HG03469 (cell line): ENCODE results near the gene CDHR3.
A peak's percentile ranks its signal among the peaks of the same experiment; 100 is the strongest.

Experiments used
- ATAC-seq: cut with Tn5 transposase; IDR thresholded peaks from one replicate; pipeline ENCODE4 v1.9.1; 2021; ENCODE audit warnings: mild to moderate bottlenecking, moderate library complexity, moderate number of reproducible peaks; ENCODE audit not compliant: unreplicated experiment

Gene CDHR3

DNA sequence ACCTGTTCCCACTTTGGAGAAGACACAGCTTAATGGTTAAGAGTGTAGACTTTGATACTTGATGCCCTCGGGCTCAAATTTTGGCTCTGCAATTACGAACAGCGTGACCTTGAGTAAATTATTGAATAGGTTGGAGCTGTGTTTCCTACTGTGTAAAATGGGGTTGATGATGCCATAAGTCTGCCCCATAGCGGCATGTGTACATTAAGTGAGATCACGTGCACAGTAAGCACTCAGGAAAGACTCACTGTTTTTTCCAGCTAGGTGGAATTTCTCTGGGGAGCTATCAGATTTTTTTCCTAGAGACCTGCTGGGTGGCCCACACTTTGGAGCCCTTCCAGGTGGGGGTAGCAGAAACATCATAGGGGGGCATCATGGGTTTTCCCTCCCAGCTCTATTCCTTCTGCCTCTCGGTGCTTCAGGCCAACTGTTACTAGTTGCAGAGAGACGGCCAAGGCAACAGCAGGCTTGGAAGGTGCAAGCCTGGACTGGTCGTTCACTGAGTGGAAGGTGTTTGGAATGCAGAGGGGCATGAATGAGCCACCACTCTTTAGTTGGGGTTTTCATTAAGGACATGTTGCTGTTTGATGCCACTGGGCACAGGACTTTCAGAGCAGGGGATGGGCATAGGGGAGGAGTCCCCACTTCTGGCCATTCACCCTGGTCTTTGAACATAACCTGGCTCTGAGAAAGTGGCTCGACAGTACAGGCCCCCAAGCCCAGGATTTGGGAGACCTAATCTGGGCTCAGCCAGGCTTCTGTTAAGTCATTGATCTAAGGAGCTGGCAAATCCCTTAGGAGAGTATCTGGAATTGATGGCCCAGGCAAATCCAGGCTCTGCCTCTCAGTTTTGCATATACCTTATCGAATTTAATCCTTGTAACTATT lies 85.0 kb downstream of the CDHR3 start:
- no peak for ATAC-seq

DNA sequence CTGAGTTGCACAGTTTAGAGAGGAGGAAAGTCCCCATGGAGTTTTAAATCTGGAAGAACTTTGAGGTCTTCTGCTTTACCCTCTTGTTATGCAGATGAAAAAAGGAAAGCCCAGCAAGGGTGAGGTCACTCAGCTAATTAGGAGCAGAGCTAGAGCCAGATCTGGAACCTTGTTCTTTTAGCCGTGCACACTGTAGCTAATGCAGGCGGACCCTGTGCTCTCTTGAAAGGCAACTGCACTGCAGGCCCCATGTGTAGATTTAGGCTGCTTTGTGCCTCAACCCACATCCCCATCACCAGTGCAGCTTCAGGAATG lies 85.6 kb downstream of the CDHR3 start:
- no peak for ATAC-seq

DNA sequence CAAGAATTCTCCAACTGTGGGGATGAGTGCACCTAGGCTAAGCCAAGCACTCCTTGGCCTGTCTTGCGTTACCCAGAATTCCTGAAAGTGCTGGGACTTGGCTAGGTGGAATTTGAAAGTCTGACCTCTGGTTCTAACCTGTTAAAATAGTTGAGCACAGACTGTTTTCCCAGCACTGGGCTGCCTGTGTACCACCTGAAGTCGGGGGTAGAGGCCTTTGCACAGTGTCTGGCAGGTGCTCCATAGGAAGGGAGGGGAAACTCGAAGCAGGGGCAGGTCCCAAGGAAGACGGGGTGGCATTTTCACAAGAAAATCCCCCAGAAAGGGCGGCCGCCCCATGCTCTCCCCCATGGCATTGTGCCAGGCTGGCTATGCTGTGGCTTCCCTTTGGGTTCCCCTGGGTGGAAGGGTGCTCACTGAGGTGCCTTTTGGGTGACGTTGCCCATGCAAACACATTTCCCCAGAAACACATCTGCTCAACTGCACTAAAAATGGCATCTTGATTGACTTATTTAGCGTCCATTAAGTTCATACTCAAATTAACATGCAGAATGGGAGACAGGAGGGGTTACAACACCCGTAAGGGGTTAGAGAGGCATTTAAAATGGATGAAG lies 86.2 kb downstream of the CDHR3 start:
- no peak for ATAC-seq

DNA sequence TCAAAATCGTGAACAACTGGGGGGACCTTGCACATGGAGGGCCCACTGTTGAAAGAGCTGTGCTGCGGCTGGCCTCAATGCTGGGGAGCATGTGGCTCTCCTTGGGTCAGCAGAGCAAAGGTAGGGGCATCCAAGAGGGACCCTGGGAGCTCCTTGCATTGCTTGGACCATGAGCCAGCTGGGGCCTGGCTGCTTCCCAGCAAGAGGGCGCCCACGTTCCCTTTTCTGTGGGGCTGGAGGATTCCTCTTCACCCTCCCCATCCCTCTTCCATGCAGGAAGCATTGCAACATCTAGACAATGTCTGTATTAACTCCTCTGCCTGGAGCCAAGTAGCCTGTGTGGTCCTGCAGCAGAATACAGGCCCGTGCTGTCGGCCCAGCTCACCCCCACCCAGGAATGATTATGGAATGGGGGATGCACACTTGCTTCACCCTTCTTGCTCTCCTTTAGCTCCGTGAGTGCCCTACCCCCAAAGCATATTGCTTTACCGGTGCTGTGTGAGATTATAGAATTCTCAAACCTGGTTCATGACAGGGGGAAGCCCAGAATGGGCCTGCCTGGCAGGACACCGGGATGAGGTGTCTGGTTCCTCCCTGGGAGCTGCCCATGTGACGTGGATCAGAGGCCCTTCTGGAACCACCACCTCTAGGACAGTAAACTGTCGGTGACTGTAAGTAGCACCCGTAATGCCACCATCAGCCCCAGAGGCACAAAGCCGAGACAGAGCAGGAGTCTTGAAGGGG lies 87.1 kb downstream of the CDHR3 start:
- ATAC-seq: no peak

DNA sequence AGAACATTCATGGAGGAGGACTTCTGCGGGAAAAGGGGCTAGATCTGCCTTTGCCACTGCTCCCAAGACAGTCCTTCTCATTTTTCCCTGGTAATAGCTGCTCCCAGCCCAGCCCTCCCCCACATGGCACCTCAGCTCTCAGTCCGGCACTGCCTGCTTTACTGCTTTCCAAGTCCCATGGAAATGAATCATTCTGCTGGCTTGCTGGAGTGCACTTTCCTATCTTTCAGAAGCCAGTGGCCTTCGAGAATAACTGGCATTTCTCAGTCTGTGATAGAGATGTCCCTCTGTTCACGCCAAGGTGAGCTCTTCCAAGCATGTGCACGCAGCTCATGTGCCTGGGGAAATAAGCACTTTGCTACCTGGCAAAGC lies 87.7 kb downstream of the CDHR3 start:
- no peak for ATAC-seq

DNA sequence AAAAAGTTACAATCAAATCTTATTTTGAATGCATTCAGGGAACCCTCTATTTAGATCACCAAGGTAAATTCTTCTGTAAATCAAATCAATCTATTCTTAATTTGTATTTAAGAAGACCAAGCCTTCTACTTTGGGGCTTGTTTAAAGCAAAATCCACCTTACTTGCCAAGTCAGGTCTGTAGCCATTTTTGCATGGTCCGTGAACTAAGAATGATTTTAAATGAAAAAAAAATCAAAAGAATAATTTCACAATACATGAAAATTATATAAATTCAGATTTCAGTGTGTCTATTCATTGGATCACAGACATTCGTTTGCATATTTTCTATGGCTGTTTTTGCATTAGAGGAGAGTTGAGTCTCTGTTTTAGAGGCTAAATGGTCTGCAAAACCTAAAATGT lies 89.6 kb downstream of the CDHR3 start:
- no peak for ATAC-seq

DNA sequence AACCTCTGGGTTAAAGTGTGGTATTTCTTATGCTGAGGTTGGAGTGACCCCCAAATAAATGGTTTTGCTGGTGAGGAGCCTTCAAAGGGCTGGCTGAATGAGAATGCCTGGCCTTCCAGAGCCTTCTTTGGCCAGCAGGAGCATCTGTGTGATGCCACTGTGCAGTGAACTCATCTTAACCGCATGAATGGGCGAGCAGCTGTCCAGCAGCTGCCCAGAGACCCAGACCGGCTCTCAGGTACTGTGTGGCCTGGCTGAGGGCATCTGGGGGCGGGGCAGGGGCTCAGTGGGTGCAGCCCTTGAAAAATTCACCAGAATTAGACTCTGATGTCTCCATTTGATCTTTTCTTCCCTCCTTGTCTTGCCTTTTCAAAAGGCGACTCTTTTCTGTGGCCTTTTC lies 90.0 kb downstream of the CDHR3 start:
- ATAC-seq: no peak

DNA sequence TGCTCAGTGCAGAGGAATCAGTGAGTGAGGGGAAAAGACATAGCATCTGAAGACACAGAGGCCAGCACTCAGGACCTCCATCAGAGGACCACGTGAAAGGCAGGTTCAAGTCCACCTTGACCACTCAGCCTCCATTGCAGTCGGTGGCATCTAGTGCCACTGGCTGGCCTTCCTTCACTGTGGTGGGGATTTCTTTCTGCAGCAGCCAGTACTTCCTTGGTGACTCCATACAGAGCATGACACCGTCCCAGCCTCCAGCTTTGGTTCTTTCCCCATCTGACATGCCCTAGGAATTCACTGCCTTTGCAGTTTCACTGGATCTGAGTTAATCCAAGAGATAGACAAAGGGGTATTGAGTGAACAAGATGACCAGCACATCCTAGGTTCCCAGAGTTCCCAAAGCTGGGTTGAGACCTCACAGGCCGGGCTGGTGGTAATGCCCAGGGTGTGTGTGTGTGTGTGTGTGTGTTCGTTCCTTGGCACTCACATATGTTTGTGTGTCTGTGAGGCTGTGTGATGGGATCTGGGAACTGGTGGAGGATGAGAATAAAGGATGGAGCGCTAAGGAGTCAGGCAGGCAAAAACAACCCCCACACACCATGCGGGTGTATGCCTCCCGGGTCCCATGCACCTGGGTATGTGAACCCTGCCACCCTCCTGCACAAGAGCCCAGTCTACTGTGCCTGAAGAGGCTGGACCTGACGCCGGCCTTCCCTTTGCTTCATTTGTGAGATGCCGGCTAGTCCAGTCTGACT lies 91.3 kb downstream of the CDHR3 start:
- no peak for ATAC-seq

DNA sequence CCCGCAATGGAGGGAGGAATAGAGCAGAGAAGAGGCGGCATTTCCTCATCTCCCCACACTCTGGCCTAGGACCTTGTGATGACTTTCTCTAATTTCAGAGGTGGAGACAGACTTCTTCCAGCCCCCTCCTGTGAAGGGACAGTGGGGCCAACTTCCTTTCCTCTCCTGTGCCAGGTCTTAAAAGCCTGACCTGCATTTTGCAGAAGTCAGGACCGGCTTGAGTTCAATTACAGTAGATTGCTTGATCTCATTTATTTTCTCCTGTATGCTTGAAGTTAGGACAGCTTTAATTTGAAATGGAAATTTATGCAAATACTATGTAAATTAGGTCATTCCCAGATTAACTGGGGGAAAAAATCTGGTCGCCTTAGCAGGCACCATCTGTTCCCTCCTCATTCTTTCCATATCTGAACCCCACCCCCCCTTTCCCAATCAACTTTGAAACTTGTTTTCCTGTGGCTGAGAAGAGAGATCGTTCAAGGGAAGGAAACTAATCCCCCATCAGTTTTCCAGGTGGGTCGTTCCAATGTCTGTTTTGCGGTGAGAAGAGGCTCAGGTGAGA lies 92.0 kb downstream of the CDHR3 start:
- no peak for ATAC-seq

DNA sequence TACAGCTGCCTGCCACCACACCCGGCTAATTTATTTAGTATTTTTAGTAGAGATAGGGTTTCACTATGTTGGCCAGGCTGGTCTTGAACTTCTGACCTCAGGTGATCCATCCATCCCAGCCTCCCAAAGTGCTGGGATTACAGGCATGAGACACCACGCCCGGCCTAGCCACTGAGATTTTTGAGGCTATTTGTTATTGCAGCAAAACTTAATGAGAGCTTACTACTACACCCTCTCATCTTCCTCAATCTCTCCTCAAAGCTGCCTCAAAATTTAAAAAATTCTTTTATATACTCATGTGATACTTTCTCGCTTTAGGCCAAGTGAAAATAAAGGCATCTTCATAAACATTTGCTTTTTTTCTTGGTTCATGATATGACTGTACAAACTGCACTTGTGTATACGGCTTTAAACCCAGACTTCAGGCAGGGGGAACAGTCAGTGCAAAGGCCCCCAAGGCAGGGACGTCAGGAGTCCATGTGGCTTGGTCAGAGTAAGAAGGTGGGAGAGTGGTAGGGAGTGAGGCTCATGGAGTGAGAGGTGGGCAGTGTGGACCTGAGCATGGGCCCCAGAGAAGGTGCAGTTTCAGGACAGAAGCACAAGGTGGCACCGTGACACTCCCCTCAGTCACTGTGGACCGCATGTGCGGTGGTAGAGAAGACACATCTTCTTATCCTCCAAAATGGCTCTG lies 93.6 kb downstream of the CDHR3 start:
- ATAC-seq: peak; percentile 26

DNA sequence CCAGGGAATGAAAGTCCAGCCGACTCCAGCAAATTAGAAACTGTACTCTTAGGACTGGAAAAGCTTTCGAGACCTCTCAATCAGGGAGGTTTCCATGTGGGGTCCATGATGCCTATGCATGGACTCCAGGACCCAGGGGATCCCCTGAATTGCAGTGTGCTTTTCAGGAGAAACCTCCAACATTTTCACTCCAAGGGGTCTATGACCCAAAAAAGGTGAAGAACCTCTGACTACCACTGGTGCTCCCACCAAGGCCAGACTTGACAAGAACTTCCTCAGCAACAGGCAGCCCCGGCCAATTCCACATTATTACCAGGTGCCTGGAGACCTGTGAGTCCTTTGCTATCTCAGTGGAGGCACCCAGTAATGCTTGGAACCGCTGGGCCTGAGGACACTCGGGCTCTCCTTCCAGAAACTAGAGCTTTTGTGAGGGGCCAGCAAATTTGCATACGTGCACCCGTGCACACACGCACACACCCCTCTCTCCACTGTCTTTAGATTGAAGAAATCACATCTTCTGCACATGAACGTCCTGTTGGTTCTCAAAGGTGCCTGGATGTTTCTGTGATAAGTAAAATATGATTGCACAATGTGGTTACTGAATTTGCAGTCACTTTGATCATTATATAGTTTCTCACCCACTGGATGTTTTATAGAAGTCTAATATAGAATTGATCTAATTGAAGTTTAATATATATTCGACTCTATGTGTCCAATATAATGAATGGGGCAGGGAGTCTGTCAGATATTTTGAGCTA lies 94.3 kb downstream of the CDHR3 start:
- no peak for ATAC-seq

DNA sequence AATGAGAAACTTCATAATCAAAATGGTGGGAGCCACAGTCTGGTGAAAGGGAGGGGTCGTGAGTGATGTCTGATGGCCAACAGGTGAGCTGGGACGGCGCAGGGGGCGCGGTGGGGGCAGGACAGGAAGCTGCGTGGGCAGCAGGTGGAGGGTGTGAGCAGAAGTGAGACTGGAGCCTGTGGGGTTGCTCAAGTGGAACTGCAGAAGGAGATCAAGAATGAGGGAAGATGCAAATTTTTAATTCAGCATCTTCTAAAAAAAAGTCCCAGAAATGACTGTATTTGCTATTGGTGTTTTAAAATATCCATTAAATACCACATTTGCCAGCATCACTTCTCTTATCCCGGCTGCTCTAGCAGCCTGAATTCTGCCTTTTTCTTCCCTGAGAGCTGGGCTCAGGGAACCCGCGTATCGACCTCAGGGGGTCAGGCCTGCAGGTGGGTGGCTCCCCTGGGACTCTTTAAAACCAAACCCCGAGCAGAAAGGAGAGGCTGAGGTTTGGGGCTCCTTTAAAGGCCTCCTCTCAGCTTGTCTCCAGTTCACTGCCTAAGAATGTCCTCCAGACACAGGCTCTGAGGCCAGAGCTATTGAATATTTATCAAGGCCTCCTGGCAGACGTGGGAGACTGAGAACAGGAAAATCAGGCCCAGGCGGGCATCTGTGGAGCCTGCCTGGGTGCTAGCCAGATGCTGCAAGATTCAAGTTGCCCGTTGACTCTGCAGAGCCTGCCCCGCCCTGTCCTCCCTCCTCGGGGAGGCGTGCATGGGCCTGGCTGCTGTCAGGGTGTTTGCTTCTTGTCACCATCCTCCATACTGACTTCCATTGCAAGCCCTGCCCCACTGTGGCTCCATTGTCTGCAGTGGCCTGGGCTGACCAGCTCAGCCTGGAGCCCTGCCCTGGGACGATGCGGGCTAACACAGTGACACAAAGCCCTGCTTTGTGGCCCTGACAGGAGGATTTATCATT lies 95.2 kb downstream of the CDHR3 start:
- ATAC-seq: peak; percentile 44

DNA sequence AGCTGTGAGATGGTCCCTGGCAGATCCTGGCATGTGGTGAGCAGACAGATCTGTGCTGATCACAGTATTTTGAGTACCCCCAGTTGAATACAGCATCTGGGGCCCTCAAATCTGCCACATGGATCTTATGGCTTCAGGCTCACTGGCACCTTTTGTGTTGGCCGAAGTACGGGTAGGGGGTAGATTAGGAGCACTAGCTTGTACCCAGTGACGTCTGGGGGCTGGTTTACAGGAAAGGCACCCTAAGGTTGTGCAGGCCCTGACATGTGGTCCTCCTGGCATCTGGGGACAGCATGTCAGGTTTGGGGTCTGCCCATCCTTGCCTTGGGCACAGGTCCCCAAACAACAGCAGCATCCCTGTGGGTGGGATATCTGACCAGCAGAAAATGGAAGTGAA lies 95.9 kb downstream of the CDHR3 start:
- ATAC-seq: no peak

DNA sequence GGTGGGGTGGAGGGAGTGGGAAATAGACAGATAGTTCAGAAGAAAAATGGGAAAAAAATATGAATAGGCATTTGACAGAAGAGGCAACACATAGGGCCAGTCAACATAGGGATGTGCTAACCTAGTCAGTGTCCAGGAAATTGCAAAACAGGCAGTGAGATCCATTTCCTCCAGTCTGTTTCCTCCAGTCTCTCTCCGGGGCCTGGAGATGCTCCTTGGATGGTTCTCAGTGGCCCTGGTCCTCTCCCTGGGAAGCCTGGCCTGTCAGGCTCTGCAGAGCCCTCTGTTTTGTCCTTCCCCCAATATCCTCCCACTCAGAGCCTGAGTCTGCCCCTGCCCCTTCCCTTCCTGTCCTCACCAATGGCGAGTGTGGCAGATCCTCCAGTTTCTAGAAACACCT lies 96.5 kb downstream of the CDHR3 start:
- no peak for ATAC-seq

DNA sequence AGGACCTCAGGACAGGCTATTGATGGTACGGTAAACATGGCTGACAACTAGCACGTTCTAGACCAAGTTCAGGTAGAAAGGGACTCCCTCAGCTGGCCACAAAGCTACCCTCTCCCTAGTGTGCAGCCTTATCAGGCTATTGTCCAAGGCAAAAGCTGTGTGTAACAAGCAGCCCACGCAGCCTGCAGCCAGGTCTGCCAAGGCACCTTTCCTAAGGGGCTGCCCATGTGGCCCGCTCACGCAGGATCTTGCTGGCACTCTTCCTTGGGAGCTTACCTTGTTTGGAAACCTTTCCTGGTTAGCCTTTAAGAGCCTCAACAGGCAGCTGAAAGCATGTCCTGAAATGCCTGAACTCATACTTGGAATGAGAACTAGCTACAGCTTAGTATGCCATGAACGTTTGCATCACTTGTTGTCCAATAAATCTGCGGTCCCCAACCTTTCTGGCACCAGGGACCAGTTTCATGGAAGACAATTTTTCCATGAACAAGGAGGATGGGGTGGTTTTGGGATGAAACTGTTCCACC lies 97.4 kb downstream of the CDHR3 start:
- no peak for ATAC-seq

DNA sequence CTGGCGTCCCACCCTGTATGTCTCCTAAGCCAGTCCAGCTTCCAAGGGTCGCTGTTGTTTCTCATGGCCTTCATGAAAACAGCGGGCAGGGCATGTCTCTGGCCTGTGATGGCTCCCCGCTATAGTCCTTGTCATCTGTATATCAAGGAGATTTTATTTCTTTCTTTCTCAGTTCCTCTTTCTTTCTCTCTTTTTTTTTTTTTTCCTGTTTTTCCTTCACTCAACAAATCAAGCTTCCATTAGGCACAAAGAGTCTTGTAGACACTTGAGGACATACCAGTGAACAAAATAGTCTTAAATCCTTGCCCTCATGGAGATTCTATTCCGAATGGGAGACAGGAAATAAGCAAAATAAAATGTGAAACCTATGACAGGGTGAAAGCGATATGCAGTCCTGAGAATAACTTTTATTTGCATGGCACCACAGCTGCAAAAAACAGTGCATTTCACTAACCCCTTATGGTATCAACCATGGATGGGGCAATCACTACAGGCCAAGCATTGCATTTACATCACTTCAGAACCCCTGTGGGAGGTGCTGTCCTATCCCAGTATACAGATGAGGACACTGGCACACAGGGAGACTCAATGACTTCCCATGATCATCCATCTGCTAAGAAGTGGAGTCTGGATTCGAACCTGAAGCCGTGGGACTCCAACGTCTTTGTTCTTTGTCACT lies 98.4 kb downstream of the CDHR3 start:
- ATAC-seq: no peak

DNA sequence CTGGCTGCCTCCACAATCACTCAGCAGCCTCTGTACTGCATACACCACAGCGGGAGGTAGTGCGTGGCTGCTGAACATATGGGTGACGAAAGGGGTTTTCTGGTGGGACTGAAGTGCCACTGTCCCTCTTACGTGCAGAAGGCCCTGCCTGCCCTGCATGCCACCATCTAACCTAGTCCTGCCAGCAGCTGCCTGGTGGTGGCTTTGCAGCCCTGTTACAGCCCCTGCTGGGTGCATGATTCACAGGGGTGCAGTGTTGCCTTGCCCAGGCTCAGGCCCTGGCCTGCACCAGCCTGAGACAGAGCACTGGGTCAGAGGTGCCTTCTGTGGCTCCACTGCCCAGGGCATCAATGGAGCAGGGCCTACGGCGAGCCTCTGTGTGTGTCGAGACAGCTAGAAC lies 98.9 kb downstream of the CDHR3 start:
- ATAC-seq: no peak

DNA sequence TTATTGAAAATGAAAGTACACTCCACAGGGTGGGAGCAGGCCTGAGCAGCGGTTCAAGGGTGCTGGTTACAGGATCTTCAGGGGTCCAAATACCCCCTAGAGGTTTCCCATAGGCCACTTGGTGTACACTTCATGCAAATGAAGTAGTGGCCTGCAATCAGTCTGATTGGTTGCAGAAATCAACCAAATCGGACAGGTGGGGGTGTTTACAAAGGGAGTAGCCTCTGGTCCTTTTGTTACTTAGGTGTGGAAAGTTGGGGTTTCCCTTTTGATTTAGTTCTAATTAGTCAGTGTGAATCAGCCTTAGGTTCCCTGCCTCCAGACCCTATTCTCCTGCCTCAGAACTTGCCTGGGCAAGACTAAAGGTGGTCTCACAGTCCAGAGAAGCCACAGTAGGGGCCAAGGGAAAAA lies 99.5 kb downstream of the CDHR3 start:
- ATAC-seq: no peak
